NCI-H2029 (cell line): Measurements from ENCODE around the gene ITPKB.

Source experiments
- DNase-seq: peaks from one replicate; lab custom pipeline; 2025; lab: John Stamatoyannopoulos, UW

The ITPKB gene

GRCh38 chr1:226665505-226666163 is 73.4 kb downstream of the ITPKB start:
- no peak for DNase-seq

GRCh38 chr1:226664413-226665101 is 74.5 kb downstream of the ITPKB start:
- no peak for DNase-seq

- DNase-seq = no peak
These were observed 75.8 kb downstream of the ITPKB start for GRCh38 chr1:226663327-226663704.

GRCh38 chr1:226662642-226663326 is 76.3 kb downstream of the ITPKB start:
- DNase-seq = no peak

- no peak for DNase-seq
These were observed 77.1 kb downstream of the ITPKB start for GRCh38 chr1:226661965-226662364.

- DNase-seq = no peak
These were observed 77.8 kb downstream of the ITPKB start for GRCh38 chr1:226661271-226661670.

GRCh38 chr1:226660410-226661182 is 78.5 kb downstream of the ITPKB start:
- DNase-seq = no peak

GRCh38 chr1:226659641-226660040 is 79.4 kb downstream of the ITPKB start:
- DNase-seq = no peak

GRCh38 chr1:226659136-226659535 is 79.9 kb downstream of the ITPKB start:
- no peak for DNase-seq

- no peak for DNase-seq
These were observed 80.4 kb downstream of the ITPKB start for GRCh38 chr1:226658546-226659125.

- DNase-seq = no peak
These were observed 81.1 kb downstream of the ITPKB start for GRCh38 chr1:226657895-226658545.

GRCh38 chr1:226656601-226657277 is 82.3 kb downstream of the ITPKB start:
- no peak for DNase-seq

GRCh38 chr1:226656201-226656600 is 82.9 kb downstream of the ITPKB start:
- no peak for DNase-seq

GRCh38 chr1:226655251-226656163 is 83.6 kb downstream of the ITPKB start:
- DNase-seq = no peak

- DNase-seq = no peak
These were observed 84.4 kb downstream of the ITPKB start for GRCh38 chr1:226654668-226655055.

GRCh38 chr1:226654046-226654667 is 84.9 kb downstream of the ITPKB start:
- DNase-seq = no peak

GRCh38 chr1:226653311-226653921 is 85.7 kb downstream of the ITPKB start:
- no peak for DNase-seq

- no peak for DNase-seq
These were observed 86.5 kb downstream of the ITPKB start for GRCh38 chr1:226652613-226653012.

- DNase-seq = no peak
These were observed 87.4 kb downstream of the ITPKB start for GRCh38 chr1:226651732-226652105.
